Dedifferentiated amniotic fluid mesenchymal stem cell (primary cell): ENCODE data around the gene SORBS1.
A peak's percentile ranks its signal among the peaks of the same experiment; 100 is the strongest.

Source experiments
- DNase-seq: peaks from one replicate; pipeline ENCODE4 v3.0.0-alpha.2; 2016; ENCODE audit errors: extremely low spot score

The SORBS1 gene

GRCh38 chr10:95561177-95561863, at the start of gene SORBS1:
Gene SORBS1 (minus strand): TSS chr10:95561371. CDS start chr10:95441135, 120,236 bp downstream.
- DNase-seq: peak; percentile 90

GRCh38 chr10:95610727-95611126, 49.6 kb upstream of the SORBS1 start:
- DNase-seq: no peak

- no peak for DNase-seq
These were observed 45.8 kb upstream of the SORBS1 start for GRCh38 chr10:95606922-95607321.

GRCh38 chr10:95605163-95605562, 44.0 kb upstream of the SORBS1 start:
- no peak for DNase-seq

GRCh38 chr10:95604630-95605029, 43.5 kb upstream of the SORBS1 start:
- DNase-seq: no peak

- DNase-seq: no peak
These were observed 41.2 kb upstream of the SORBS1 start for GRCh38 chr10:95602382-95602781.

- peak; percentile 88 for DNase-seq
These were observed 40.0 kb upstream of the SORBS1 start for GRCh38 chr10:95601116-95601719.

GRCh38 chr10:95600158-95600557, 39.0 kb upstream of the SORBS1 start:
- DNase-seq: no peak

- no peak for DNase-seq
These were observed 36.6 kb upstream of the SORBS1 start for GRCh38 chr10:95597788-95598187.

GRCh38 chr10:95588025-95588424, 26.9 kb upstream of the SORBS1 start:
- DNase-seq: no peak

- no peak for DNase-seq
These were observed 18.8 kb upstream of the SORBS1 start for GRCh38 chr10:95579835-95580535.

- DNase-seq: no peak
These were observed 18.1 kb upstream of the SORBS1 start for GRCh38 chr10:95579292-95579691.

- no peak for DNase-seq
These were observed 17.4 kb upstream of the SORBS1 start for GRCh38 chr10:95578619-95579018.

- no peak for DNase-seq
These were observed 13.6 kb upstream of the SORBS1 start for GRCh38 chr10:95574649-95575365.

- DNase-seq: no peak
These were observed 12.9 kb upstream of the SORBS1 start for GRCh38 chr10:95573964-95574604.

GRCh38 chr10:95573527-95573926, 12.4 kb upstream of the SORBS1 start:
- DNase-seq: no peak

GRCh38 chr10:95572131-95572820, 11.1 kb upstream of the SORBS1 start:
- DNase-seq: no peak

GRCh38 chr10:95571390-95571789, 10.2 kb upstream of the SORBS1 start:
- DNase-seq: no peak

GRCh38 chr10:95569368-95569767, 8.2 kb upstream of the SORBS1 start:
- DNase-seq: no peak

- DNase-seq: no peak
These were observed 6.9 kb upstream of the SORBS1 start for GRCh38 chr10:95567903-95568630.

- no peak for DNase-seq
These were observed 5.0 kb upstream of the SORBS1 start for GRCh38 chr10:95566136-95566535.
